ENCODE results near the gene KLHDC4. TPM values are rescaled to one million over a fixed set of nuclear protein-coding genes. Genes with fewer than 3 reads are reported as not detected.
"Not testable (repeated sequence)": the region's sequence is repeated elsewhere in the genome, so short reads cannot be mapped to it uniquely, and the experiment has no call there.

Gene KLHDC4
- total RNA-seq, 2 experiments from 2014 or later = 147 to 233 TPM

GRCh38 chr16:87720446-87720845, 45.3 kb downstream of the KLHDC4 start:
- CTCF ChIA-PET (ENCODE audit: unreplicated experiment) = no interaction called here
- no peaks in the 10 kb centered on the region for H4K20me1 ChIP-seq (ENCODE audit: insufficient read depth, low read length)
- no peak overlapping the region for H3K4me3 ChIP-seq (ENCODE audit: low read depth, low read length, poor library complexity, severe bottlenecking)
- intact Hi-C loops (cut with micrococcal nuclease; ENCODE audit: unreplicated experiment) = loop anchor here (5.0 kb wide), 1 partner anchor 47 kb away; the partner anchor contains the start of gene KLHDC4
- POLR2A ChIA-PET = no interaction called here
- DNase-seq (ENCODE audit: low spot score) = no peak
- H3K4me2 ChIP-seq (ENCODE audit: low read length) = no peak overlapping the region
- TF ChIP-seq CTCF (conservative IDR thresholded peaks at IDR 0.05; ENCODE audit: low read length) (no peak), EZH2phosphoT487 (IDR thresholded peaks at IDR 0.05; ENCODE audit: borderline replicate concordance, low read depth, low read length) (no peak)
- H3K9me3 ChIP-seq (ENCODE audit: low read length) = no peaks in the 10 kb centered on the region
- peaks cover 88% of the 10 kb centered on the region for H3K36me3 ChIP-seq (ENCODE audit: insufficient read depth, low read length)
- no peak overlapping the region for H2AFZ ChIP-seq (ENCODE audit: low read length)
- BruUV-seq (replicated peaks) = no TSS peak
- no peaks in the 10 kb centered on the region for H3K9me2 ChIP-seq (ENCODE audit: insufficient read depth, low read length)
- no peak overlapping the region for H3K27ac ChIP-seq (ENCODE audit: low read depth, low read length, poor library complexity, severe bottlenecking)
- H3K4me1 ChIP-seq (ENCODE audit: insufficient read depth, low read length, poor library complexity, severe bottlenecking) = peaks cover 46% of the 10 kb centered on the region
- peaks cover 36% of the 10 kb centered on the region; the same call in 1 of the 2 replicates for H3K79me2 ChIP-seq (ENCODE audit: insufficient read depth, low read depth, low read length)

- H3K27ac ChIP-seq (ENCODE audit: low read depth, low read length, poor library complexity, severe bottlenecking); H3K9me3 ChIP-seq (ENCODE audit: low read length); POLR2A ChIA-PET; intact Hi-C loops (cut with micrococcal nuclease; ENCODE audit: unreplicated experiment); H3K4me3 ChIP-seq (ENCODE audit: low read depth, low read length, poor library complexity, severe bottlenecking); CTCF ChIA-PET (ENCODE audit: unreplicated experiment); H2AFZ ChIP-seq (ENCODE audit: low read length); H4K20me1 ChIP-seq (ENCODE audit: insufficient read depth, low read length); BruUV-seq (replicated peaks); H3K4me2 ChIP-seq (ENCODE audit: low read length); DNase-seq (ENCODE audit: low spot score); H3K9me2 ChIP-seq (ENCODE audit: insufficient read depth, low read length): not testable (repeated sequence)
- peaks cover 41% of the 10 kb centered on the region for H3K4me1 ChIP-seq (ENCODE audit: insufficient read depth, low read length, poor library complexity, severe bottlenecking)
- peaks cover 28% of the 10 kb centered on the region; the same call in 1 of the 2 replicates for H3K79me2 ChIP-seq (ENCODE audit: insufficient read depth, low read depth, low read length)
- peaks cover 92% of the 10 kb centered on the region for H3K36me3 ChIP-seq (ENCODE audit: insufficient read depth, low read length)
Measured at GRCh38 chr16:87718831-87719230, 47.0 kb downstream of the KLHDC4 start.

GRCh38 chr16:87715658-87716057, 50.1 kb downstream of the KLHDC4 start:
- Histone ChIP-seq H3K36me3 (ENCODE audit: insufficient read depth, low read length) (peaks cover 88% of the 10 kb centered on the region), H3K27ac (ENCODE audit: low read depth, low read length, poor library complexity, severe bottlenecking) (no peak overlapping the region), H3K9me2 (ENCODE audit: insufficient read depth, low read length) (no peaks in the 10 kb centered on the region), H3K9me3 (ENCODE audit: low read length) (no peaks in the 10 kb centered on the region), H3K4me1 (ENCODE audit: insufficient read depth, low read length, poor library complexity, severe bottlenecking) (peaks cover 41% of the 10 kb centered on the region), H3K4me3 (ENCODE audit: low read depth, low read length, poor library complexity, severe bottlenecking) (no peak overlapping the region), H3K79me2 (ENCODE audit: insufficient read depth, low read depth, low read length) (peaks cover 8% of the 10 kb centered on the region; the same call in 1 of the 2 replicates), H3K4me2 (ENCODE audit: low read length) (no peak overlapping the region), H4K20me1 (ENCODE audit: insufficient read depth, low read length) (no peaks in the 10 kb centered on the region), H2AFZ (ENCODE audit: low read length) (no peak overlapping the region)
- ChIA-PET CTCF (ENCODE audit: unreplicated experiment) (no interaction called here), POLR2A (interaction anchor here (2.8 kb wide), 1 partner anchor 9 kb away, joined by 19 read pairs; no protein-coding TSS in a partner anchor)
- no peak for DNase-seq (ENCODE audit: low spot score)
- BruUV-seq (replicated peaks) = no TSS peak
- TF ChIP-seq EZH2phosphoT487 (IDR thresholded peaks at IDR 0.05; ENCODE audit: borderline replicate concordance, low read depth, low read length) = no peak
- no peak for TF ChIP-seq CTCF (conservative IDR thresholded peaks at IDR 0.05; ENCODE audit: low read length)
- intact Hi-C loops (cut with micrococcal nuclease; ENCODE audit: unreplicated experiment) = no loop called here

Data from OCI-LY7 (cell line).